Myocyte (in vitro differentiated cells): ENCODE data around the gene FGD3. TPM values are rescaled to one million over a fixed set of nuclear protein-coding genes. Genes with fewer than 3 reads are reported as not detected.
"Not testable (repeated sequence)": the region's sequence is repeated elsewhere in the genome, so short reads cannot be mapped to it uniquely, and the experiment has no call there.

Experiments used
- DNase-seq: peaks from one replicate; pipeline ENCODE4 v3.0.0-alpha.2; 2012; ENCODE audit warnings: low read depth
- polyA plus RNA-seq: library from polyadenylated mRNA; unstranded; fragments of >200 nt; gene quantifications from one replicate; pipeline ENCODE4 v1.2.1, GENCODE V29; 2012; ENCODE audit warnings: missing spikeins
- total RNA-seq: library from RNA; depleted of rRNA; stranded (reverse); fragments of >200 nt; gene quantifications from 2 replicates; pipeline ENCODE4 v1.2.3, GENCODE V29; 2014

FGD3 gene, protein sequence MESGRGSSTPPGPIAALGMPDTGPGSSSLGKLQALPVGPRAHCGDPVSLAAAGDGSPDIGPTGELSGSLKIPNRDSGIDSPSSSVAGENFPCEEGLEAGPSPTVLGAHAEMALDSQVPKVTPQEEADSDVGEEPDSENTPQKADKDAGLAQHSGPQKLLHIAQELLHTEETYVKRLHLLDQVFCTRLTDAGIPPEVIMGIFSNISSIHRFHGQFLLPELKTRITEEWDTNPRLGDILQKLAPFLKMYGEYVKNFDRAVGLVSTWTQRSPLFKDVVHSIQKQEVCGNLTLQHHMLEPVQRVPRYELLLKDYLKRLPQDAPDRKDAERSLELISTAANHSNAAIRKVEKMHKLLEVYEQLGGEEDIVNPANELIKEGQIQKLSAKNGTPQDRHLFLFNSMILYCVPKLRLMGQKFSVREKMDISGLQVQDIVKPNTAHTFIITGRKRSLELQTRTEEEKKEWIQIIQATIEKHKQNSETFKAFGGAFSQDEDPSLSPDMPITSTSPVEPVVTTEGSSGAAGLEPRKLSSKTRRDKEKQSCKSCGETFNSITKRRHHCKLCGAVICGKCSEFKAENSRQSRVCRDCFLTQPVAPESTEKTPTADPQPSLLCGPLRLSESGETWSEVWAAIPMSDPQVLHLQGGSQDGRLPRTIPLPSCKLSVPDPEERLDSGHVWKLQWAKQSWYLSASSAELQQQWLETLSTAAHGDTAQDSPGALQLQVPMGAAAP
- 0.86 and 0.88 TPM in 2 replicates for total RNA-seq
- 0.13 TPM for polyA plus RNA-seq

DNA sequence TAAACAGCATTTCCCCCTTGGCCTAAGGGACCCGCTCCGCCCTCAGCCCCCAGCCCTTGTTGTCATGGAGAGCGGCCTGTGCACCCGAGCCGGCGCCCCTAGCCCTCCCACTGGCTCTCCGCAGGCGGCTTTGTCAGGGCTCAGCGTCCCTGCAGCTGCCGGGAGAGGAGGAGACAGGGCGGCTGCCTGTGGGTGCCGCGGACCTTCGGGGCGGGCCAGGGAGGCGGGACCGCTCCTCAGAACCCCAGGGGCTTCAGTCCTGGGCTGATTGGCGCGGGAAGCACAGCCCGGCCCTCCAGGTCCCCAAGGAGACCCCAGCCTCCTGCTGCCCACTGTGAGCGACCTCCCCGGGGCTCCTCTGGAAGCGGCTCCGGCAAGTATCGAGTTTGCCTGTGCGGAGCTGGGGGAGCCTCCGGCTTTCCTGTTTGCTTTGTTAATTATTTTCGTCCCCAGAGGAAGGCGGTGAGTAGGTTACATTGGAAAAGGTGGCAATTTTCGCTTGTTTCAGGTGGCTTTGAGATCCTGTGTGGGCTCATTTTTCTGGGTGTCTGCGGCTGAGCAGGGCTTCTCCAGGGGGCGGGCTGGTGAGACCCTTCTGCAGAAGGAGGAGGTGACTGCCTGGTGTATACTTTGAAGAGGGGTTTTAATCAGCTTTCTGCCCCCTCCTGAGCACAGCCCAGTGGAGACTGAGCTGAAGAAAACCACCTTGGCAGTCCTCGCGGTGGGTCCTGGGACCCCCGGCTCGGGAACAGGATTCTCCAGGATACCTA, at the start of gene FGD3:
Gene FGD3 (plus strand): TSS at position 256 of the 770 bp plus-strand sequence. CDS start 28,734 bp downstream, outside the sequence.
- peak; percentile 44 for DNase-seq

DNA sequence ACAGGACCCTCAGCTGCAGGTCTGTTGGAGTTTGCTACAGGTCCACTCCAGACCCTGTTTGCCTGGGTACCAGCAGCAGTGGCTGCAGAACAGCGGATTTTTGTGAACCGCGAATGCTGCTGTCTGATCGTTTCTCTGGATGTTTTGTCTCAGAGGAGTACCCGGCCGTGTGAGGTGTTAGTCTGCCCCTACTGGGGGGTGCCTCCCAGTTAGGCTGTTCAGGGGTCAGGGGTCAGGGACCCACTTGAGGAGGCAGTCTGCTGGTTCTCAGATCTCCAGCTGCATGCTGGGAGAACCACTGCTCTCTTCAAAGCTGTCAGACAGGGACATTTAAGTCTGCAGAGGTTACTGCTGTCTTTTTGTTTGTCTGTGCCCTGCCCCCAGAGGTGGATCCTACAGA, 42.2 kb upstream of the FGD3 start:
- not testable (repeated sequence) for DNase-seq

DNA sequence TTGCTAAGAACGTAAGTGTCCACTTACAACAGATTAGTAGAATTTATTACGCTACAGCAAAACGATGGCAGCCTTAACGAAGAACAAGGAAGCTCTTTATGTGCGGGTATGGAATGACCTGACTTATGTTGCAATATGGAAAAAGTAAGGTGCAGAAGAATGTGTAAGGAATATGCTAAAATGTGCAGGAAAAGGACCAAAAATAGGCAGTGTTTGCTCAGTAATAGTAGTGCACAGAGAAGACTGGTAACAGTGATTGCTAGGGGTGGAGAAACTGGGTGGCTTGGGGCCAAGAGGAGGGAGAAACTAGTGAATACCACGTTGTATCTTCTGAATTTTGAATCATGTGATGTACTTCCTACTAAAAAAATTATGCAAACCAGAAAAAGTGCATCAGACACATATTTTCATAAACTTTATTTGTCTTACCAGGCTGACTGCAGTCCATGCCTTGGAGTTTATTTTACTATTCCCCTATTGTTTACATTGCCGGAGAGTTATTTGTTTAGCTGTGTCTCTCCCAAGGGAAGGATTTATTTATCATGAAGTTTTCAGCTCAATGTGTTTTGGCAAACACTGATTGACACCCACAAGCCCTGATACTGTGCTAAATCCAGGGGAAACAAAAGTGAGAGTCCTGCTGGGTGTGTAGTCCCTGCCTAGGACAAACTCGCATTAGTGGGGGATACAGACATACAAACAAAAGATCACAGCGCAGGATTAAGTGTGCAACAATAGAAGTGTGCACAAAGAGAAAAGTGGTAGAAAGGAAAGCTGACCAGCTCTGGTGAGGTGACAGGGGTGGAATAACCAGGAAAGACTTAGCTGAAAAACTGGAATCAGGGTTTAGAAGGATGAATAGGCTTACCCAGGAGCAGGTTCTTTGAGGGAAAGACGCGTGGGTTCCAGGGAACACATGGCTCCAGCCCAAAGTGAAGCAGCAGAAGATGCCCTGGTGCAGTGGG, 35.5 kb upstream of the FGD3 start:
- no peak for DNase-seq

DNA sequence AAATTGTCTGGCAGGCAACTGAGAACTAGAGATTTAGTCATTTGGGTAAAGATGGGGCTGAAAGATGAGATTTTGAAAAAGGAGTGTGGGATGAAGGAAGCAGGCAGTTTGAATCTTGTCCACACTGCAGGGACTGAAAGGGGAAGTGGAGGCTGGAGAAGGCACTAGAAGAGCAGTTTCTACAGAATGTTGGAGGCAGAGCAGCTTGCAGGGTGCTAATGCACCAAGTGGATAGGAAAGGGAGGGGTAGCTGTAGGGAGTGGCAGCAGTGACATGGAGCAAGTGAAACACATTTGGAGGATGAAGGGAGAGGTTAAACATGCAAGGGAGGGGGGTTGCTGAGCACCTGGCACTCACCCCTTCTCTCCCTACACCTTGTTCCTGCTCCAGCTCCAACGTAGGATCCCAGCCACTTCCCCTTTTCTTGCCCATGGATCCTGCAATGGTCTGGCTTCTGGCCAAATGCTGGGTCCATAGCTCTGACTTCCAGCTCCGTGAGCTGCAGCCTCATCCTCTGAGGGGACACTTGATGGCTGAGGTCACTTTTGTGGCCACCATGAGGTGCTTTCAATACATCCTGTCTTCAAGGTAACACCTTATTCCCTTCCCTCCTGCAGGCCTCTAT, 30.0 kb upstream of the FGD3 start:
- DNase-seq = no peak

DNA sequence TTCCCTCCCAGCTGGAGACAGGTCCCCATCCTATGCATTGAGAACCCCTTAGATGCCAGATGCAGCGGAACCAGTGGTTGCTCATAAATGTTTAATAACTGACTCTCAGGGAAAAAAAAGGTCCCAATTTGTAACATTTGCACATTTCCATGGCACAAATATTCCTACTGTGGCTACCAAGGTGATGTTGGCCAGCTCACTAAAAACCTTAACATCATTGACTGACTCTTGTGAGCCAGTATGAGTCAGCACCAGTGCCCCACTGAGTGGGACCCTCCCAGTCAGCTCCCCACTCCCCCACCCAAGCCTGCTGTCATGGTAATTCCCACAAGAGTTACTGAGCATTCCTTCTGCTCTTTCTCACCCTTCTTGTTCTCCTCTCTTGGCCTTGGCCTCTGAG, 26.9 kb upstream of the FGD3 start:
- DNase-seq = no peak

DNA sequence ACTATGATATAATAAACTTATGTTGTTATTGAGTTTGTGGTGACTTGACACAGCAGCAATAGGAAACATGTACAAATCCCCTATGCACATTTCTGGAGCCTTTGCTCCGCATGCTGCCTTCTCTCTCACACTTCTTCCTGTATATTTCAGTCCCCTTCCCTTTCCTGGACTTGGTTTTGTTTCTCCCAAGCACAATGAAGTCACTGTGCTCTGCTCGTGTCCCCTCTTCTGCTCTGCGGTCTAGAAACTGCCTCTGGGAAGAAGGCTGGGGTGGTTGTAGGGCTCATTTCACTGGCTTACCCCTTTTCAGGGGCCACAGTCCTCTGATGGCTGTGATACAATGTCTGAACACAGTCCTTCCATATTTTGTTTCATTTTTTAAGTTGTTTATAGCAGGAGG, 15.7 kb upstream of the FGD3 start:
- no peak for DNase-seq

DNA sequence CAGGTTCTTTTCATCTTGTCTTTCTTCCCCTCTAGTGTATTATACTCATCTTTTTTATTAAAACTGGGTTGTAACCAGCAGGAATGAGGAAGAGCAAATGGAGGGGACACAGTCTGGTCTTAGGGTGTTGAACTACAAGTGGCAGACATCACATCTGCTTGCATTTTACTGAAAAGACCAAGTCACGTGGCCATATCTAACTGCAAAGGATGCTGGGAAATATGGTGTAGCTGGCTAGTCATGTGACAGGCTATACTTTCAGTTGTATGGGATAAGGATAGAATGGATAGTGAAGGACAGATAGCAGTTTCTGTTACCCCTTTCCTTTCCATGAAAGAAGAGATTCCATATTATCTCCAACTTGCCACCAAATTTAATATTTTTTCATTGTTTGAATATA, 13.0 kb upstream of the FGD3 start:
- DNase-seq = no peak

DNA sequence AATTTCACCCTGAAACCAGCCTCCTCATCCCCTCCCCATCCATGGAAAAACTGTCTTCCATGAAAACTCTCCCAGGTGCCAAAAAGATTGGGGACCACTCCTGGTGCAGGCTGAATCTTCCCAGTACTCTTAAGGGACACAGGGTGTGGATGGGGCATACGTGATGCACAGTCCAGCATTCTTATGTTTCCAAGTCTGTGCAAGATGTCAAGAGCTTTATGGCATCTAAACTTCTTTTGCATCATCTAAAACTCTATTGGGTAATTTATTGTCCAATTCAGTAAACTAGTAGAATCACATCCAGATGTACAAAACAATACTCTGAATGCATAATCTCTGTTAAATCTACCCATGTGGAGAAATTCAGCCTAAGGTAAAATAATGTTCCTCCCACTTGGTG, 9.3 kb upstream of the FGD3 start:
- DNase-seq = no peak

DNA sequence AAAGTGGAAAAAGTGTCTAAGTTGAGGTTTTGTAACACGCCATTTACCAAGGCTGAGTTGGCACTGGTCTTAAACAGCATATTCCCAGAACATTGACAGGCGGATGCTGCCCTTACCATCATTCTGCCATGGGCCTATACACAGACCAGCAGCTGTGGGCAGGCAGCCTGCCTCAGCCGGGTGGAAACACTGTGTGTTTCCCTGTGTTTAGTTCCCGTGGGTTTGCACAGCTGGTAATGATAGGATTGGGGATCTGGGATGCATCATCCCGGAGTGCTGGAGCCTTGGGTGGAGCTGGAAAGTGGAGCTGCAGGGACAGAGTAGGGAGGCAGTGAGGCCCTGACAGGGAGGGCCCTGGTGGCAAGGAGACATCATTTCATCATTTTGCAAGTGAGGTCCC, 5.5 kb upstream of the FGD3 start:
- peak; percentile 13 for DNase-seq

DNA sequence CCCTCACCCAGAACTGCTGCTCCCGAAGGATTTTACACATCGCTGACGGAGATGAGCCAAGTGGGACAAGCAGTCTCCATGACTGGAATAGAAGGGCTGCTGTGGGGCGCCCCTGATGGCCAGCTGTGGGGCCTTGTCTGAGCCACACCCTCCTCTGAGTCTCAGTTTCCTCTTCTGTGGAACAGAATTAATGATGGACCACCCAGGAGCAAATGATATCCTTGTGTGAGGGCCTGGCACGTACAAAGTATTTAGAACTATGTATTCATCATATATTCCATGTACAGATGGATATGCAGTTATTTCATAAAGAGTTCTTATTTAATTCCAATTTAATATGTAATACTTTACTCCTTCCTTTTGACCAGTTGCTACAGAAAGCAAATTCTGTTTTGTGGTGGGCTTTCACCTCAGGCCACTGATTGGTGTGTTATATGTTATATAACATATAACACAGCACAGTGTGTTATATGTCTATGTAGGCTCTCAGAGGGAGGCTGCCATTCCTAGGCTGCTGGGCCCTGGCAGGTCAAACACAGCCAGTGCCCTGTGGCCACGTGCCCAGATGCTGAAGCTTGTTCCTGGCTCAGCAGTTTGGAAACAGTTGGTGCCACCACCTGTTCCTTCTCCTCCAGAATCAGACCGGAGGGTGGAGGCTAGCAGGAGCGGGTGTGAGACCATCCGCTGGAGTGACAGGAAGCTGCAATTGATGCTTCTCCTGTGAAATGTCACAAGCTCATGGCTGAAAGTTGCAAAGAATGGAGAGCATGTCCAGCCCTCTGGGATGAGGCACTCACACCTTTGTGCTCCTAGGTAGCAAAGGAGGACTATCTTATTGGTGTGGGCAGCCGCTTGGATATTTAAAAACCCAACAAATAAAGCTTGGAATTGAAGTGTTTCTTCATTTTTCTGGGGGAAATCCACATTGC, 4.4 kb upstream of the FGD3 start:
- peak; percentile 91 for DNase-seq

DNA sequence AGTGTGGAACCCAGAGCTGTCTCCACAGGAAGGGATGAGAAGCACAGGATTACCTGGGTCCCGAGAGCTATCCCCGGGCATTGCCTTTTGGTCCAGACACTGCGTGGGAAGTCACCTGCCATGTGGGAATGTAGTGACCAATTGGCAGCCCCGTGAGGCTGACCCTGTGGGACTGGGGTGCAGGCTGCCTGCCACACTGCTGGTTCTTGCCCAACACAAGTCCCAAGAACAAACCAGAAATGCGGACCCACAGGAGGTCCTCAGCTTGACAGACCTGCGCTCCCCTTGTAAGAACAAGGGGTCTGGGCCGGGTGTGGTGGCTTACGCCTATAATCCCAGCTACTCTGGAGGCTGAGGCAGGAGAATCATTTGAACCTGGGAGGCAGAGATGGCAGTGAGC, 2.4 kb upstream of the FGD3 start:
- no peak for DNase-seq

DNA sequence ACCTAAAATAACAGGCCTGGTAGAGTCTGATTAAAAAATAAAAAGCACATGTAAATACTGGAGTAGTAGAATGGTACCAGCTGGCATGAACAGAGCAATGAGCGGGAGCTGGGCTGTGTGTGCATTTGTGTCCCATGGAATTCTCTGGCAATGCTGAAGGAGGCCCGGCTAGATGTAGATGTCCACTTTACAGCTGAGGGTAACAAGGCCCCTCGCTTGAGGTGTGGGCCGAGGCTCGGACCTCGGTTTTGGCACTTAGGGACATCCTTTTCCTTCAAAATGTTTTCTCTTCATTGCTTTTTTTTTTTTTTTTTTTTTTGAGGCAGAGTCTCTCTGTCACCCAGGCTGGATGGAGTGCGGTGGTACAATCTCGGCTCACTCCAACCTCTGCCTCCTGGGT, 1.5 kb upstream of the FGD3 start:
- no peak for DNase-seq

DNA sequence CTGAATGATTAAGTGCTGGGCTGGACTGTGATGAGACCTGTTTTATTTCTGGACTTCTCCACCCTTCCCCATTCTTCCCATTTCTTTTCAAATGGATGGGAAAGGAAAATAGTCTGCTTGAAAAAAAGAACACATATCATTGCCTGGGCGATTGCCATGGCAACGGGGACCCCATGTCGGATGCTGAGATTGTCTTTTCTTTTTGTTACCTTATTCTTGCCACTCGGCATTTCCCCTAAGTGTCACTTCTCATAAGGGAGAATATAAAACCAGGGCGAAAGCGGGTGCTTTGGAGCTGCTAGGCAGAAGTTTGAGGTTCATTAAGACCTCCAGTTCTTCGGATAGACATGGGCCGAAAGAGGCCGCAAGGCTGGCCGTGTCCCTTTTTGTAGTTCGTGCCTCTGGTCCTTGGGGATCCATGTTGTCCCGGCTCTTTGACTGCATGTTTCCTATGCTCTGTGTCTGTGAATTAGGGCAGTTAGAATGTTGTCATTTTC, 763 bp downstream of the FGD3 start:
- no peak for DNase-seq

DNA sequence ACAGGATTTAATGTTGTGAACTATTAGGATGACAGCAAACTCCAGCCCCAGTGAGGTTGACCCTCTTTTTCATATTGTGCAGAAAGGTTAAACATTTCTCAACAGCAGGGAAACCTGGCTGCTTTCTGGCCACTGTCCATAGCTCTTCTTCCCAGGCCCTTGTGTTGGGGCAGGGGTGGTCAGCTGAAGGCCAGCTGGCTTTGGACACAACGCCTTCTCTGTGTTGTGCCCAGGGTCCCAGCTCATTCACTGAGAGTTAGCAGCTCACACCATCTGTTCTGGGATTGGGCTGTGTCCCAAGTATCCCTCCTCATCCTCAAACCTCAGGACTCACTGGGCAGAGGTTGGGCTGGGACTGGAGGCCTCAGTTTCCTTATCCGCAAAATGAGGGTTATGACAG, 1.3 kb downstream of the FGD3 start:
- no peak for DNase-seq

DNA sequence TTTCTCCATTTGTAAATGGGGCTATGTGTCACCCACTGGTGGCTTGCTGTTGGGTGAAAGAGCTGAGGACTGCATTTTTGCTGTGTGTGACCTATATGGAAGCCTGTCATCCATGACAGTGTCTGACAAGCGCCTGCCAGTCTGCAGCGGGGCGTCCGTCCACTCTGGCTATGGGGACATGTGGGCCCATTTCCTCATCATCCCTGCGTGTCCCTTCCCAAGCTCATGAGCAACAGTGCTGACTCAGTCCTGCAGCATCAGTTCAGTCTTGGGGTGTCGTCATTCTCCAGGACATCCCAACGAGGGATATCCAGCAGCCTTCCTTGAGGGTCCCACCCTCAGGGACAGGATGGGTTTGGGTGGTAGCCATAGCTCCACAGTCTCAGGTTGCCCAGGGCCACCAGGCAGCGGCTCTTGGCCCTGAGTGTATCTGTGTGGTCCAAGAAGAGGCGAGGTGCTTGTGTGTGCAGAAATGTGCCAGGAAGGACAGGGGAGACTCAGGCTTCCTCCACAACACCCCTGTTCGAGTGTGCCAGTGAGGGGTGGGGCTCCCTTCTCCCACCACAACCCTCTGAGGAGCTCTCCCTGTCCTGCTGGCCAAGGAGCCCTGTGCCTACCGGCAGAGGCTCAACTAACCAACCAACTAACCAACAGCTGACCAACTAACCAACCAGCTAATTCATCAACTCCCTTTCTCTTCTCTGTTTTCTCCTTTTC, 2.1 kb downstream of the FGD3 start:
- no peak for DNase-seq

DNA sequence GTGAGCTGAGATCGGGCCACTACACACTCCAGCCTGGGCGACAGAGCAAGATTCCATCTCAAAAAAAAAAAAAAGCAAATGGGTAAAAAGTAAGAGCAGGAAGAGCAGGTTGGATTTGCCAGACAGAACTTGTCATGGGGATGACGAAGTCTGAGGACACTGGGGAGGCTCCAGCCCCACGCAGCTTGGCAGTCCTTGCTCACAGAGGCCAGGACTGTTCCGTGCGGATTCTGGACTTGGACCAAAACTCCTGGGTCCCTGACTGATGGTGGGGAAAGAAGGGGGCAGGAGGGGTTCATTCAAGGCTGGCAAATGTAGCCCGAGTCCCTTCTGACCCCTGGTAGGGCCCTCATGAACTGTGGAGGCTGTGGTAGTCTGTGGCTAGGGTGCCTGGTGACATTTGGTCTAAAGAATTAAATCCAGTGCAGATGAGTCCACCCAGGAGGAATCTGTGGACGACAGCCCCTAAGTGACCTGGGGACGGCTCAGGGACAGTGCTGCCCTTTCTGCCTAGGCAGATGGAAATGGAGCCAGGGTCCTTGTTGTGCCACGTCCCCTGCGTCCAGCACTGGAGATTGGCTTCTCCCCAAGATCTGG, 3.1 kb downstream of the FGD3 start:
- no peak for DNase-seq

DNA sequence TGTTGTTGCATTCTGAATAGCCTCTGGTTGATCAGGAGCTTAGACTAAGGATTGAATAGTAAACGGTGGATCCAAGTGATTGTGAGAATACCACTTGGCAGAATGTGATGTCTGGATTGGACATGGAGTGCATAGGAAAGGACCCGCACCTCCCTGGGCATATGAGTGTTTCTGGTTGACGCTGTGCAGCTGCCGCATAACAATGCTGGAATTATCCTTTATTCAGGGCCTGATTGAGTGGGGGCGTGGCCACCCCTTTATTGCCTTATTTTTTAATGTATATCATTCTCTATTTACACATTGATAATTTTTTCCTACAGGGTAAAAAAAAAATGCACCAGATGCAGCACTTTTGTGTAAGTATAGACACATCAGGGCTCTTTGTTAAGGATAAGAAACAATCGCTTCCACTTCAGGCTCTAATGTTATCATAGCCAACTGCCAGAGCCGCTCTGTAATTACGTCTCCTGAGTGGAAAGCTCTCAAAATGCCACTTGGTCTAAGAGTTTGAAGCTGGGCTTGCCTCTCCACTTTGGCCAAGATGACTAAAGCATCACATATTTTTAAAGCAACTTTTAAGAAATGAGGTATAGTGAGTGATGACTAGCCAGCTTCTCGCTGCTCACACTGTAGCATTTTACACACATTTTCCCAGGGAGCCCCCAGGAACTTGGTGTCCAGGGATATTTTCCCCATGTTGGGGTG, 5.7 kb downstream of the FGD3 start:
- no peak for DNase-seq
